ENCODE data around the gene GLI3. TPM values are rescaled to one million over a fixed set of nuclear protein-coding genes. Genes with fewer than 3 reads are reported as not detected.

Gene GLI3
- total and polyA plus RNA-seq, 2 of the 8 experiments (the other 6 are each of a cell fraction or from before 2014, with no cell fraction given), result 8.0 to 31.1 TPM

DNA sequence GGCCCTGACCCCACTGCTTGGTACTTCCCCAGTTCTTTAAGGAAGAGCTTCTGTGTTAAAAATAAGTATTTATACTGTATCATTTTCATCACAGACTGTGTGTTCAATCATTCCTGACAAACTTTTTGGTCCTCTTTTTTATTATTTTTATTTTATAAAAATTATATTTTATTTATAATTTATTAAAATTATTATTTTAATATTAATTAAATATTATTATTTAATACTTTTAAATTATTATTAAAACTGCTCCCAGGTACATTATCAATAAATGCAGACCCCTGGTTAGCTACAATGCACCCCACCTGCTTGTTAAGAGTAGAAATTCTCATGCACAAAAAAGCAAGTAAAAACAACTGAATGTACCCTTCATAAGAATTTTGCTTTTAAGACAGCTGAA, 172.0 kb downstream of the GLI3 start:
- H3K9ac ChIP-seq (replicated peaks in 1 of 4; ENCODE audit: extremely low read depth in 1 of 4, low read depth in 3 of 4, low read length in 3 of 4), result no peak overlapping the region
- FAIRE-seq, result no peak
- H3K18ac ChIP-seq (ENCODE audit: extremely low read depth, low read length), result no peak overlapping the region
- no peak overlapping the region for H3K23ac ChIP-seq (ENCODE audit: insufficient read length)
- no peak overlapping the region for H3K56ac ChIP-seq (replicated peaks; ENCODE audit: insufficient read length, low read depth, low read length)
- no peaks in the 10 kb centered on the region; a peak in 1 of 4 replicates for H3K79me2 ChIP-seq (ENCODE audit: control insufficient read depth in 1 of 2, insufficient read depth in 2 of 2, low read length in 2 of 2)
- no peak overlapping the region for H2BK15ac ChIP-seq (ENCODE audit: low read length)
- no peak overlapping the region for H2BK120ac ChIP-seq (replicated peaks; ENCODE audit: low read depth, low read length)
- H3K14ac ChIP-seq (ENCODE audit: insufficient read length), result no peak overlapping the region
- no peak overlapping the region; a peak in 1 of 4 replicates for H3K4me2 ChIP-seq (ENCODE audit: insufficient read depth in 1 of 2, low read depth in 2 of 2, low read length in 2 of 2)
- H2BK12ac ChIP-seq (ENCODE audit: low read depth, low read length), result no peak overlapping the region
- no peaks in the 10 kb centered on the region for H3K27me3 ChIP-seq (replicated peaks in 1 of 4; ENCODE audit: control insufficient read depth in 3 of 4, extremely low read depth in 1 of 4, insufficient read depth in 3 of 4, low read length in 3 of 4)
- no peaks in the 10 kb centered on the region for H3K79me1 ChIP-seq (ENCODE audit: low read depth, low read length)
- no peak overlapping the region for H2BK5ac ChIP-seq (ENCODE audit: low read depth, low read length)
- no peak overlapping the region for H2BK20ac ChIP-seq (ENCODE audit: low read length)
- no peak overlapping the region for H4K8ac ChIP-seq (ENCODE audit: extremely low read depth, insufficient read depth, low read length)
- no peak overlapping the region for H3K4ac ChIP-seq (replicated peaks; ENCODE audit: insufficient read length, low read depth, low read length)
- H3K23me2 ChIP-seq (ENCODE audit: low read depth, low read length), result no peaks in the 10 kb centered on the region
- no peak overlapping the region for H4K5ac ChIP-seq (ENCODE audit: insufficient read length, low read depth, low read length)
- no peak overlapping the region for H3K4me3 ChIP-seq (ENCODE audit: extremely low read depth in 1 of 4, insufficient read depth in 2 of 4, low read depth in 3 of 4, low read length in 4 of 4)
- ChIA-PET POLR2A (ENCODE audit: partially characterized antibody) (no interaction called here), CTCF (ENCODE audit: partially characterized antibody) (interaction anchor here (0.8 to 1.0 kb wide), 2 partner anchors 86 to 597 kb away, joined by 3 to 4 read pairs; no protein-coding TSS in a partner anchor)
- no peak for DNase-seq (ENCODE audit: low read depth in 1 of 2, low spot score in 2 of 2)
- H2AFZ ChIP-seq (ENCODE audit: low read length), result no peak overlapping the region
- H3K4me1 ChIP-seq (replicated peaks in 1 of 4; ENCODE audit: control insufficient read depth in 3 of 4, insufficient read depth in 4 of 4, low read length in 3 of 4), result peaks cover 0 to 22% (median 5%) of the 10 kb centered on the region in 4 experiments; a peak in 5 of 7 replicates
- no peaks in the 10 kb centered on the region for H3K9me3 ChIP-seq (ENCODE audit: insufficient read depth in 2 of 2, low read depth in 1 of 2, low read length in 1 of 2)
- H3K36me3 ChIP-seq (ENCODE audit: control insufficient read depth in 2 of 4, insufficient read depth in 4 of 4, low read length in 3 of 4), result no peaks in the 10 kb centered on the region
- H3K27ac ChIP-seq (ENCODE audit: low read depth, low read length), result no peak overlapping the region
- no peak for TF ChIP-seq KDM1A (IDR thresholded peaks at IDR 0.05; ENCODE audit: borderline replicate concordance, low read length)
- TF ChIP-seq, protein P1, sequence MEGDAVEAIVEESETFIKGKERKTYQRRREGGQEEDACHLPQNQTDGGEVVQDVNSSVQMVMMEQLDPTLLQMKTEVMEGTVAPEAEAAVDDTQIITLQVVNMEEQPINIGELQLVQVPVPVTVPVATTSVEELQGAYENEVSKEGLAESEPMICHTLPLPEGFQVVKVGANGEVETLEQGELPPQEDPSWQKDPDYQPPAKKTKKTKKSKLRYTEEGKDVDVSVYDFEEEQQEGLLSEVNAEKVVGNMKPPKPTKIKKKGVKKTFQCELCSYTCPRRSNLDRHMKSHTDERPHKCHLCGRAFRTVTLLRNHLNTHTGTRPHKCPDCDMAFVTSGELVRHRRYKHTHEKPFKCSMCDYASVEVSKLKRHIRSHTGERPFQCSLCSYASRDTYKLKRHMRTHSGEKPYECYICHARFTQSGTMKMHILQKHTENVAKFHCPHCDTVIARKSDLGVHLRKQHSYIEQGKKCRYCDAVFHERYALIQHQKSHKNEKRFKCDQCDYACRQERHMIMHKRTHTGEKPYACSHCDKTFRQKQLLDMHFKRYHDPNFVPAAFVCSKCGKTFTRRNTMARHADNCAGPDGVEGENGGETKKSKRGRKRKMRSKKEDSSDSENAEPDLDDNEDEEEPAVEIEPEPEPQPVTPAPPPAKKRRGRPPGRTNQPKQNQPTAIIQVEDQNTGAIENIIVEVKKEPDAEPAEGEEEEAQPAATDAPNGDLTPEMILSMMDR (IDR thresholded peaks at IDR 0.05; ENCODE audit: control extremely low read depth in 1 of 3, insufficient read depth in 1 of 3, low read depth in 1 of 3, low read length in 3 of 3), result no peak
- TF ChIP-seq CTBP2 (IDR thresholded peaks at IDR 0.05; ENCODE audit: borderline replicate concordance, insufficient read depth, insufficient read length, low read length), result no peak
- no peak for TF ChIP-seq TAF1 (IDR thresholded peaks at IDR 0.05; ENCODE audit: low read depth, low read length)
- no peak overlapping the region for H4K91ac ChIP-seq (replicated peaks; ENCODE audit: insufficient read length, low read length)
- H2AK5ac ChIP-seq (ENCODE audit: low read depth, low read length), result no peak overlapping the region
- peaks cover 0 to 2% of the 10 kb centered on the region in 2 experiments for H4K20me1 ChIP-seq (replicated peaks in 1 of 2; ENCODE audit: control insufficient read depth in 1 of 2, insufficient read depth in 2 of 2, low read length in 2 of 2)
